ENCODE results near the gene AQP12B. TPM values are rescaled to one million over a fixed set of nuclear protein-coding genes. Genes with fewer than 3 reads are reported as not detected.

The AQP12B gene
- polyA plus RNA-seq, 1 donor (not counting 4 experiments of a cell fraction or from before 2014, with no cell fraction given), result not detected

DNA sequence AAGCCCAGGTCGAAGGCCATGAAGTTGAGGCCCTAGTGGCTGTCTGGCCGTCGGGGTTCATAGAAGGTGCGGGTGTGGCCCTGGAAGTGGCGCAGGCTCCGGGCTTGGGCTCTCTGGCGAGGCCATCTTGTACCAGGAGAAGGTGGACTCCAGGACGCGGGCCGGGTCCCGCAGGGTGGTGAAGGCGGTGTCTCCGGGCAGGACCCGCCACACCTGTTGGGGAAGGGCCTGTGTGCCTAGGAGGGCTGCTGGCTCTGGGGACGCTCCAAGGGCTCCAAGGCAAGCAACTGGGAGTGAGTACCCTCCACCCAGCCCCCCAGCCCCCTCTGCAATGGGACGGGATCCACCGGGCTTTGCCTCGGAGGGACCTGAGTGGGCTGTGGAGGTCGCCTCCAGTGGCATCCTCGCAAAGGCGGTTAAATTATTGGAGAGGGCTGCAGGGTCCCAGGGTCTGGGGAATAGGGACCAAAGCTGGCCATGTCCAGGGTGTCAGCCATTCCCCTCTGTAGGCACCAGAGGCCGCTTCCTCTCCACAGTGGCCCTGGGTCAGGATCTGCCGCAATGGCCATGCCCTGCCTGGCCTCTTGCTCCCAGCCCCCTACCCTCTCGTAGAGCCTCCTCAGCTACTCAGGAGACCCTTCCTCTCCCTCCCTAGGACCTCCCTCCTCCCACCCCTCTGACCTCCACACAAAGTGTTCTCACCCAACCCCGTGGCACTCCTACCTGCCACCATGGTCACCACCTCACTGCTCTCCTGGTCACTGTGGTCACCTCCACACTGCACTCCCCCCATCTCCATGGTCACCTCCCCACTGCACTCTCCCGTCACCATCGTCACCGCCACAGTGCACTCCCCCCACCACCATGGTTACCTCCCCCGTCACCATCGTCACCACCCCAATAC is 19.3 kb upstream of the AQP12B start:
- no peak overlapping the region for H3K4me2 ChIP-seq (ENCODE audit: control insufficient read depth, extremely low read depth, insufficient read depth, low read depth, low read length)
- no peaks in the 10 kb centered on the region for H3K4me1 ChIP-seq (ENCODE audit: control insufficient read depth, extremely low read depth, insufficient read depth, low read length)
- dilution Hi-C loops (cut with MboI; ENCODE audit: extremely low pct_ligation_motif_present, low sequenced_read_pairs), result no loop called here
- no peaks in the 10 kb centered on the region for H4K20me1 ChIP-seq (ENCODE audit: control insufficient read depth, extremely low read depth, insufficient read depth, low read length)
- no peaks in the 10 kb centered on the region for H3K9me3 ChIP-seq (ENCODE audit: control insufficient read depth, low read depth, low read length)
- FAIRE-seq (no peak), DNase-seq (ENCODE audit: low read depth, low spot score) (no peak)
- no peak overlapping the region for H2AFZ ChIP-seq (ENCODE audit: control insufficient read depth, low read length)
- H3K9ac ChIP-seq (ENCODE audit: control insufficient read depth, extremely low read depth, insufficient read depth, low read length), result no peak overlapping the region
- no peaks in the 10 kb centered on the region for H3K9me1 ChIP-seq (ENCODE audit: control insufficient read depth, extremely low read depth, insufficient read depth, low read length)
- TF ChIP-seq, protein P1, sequence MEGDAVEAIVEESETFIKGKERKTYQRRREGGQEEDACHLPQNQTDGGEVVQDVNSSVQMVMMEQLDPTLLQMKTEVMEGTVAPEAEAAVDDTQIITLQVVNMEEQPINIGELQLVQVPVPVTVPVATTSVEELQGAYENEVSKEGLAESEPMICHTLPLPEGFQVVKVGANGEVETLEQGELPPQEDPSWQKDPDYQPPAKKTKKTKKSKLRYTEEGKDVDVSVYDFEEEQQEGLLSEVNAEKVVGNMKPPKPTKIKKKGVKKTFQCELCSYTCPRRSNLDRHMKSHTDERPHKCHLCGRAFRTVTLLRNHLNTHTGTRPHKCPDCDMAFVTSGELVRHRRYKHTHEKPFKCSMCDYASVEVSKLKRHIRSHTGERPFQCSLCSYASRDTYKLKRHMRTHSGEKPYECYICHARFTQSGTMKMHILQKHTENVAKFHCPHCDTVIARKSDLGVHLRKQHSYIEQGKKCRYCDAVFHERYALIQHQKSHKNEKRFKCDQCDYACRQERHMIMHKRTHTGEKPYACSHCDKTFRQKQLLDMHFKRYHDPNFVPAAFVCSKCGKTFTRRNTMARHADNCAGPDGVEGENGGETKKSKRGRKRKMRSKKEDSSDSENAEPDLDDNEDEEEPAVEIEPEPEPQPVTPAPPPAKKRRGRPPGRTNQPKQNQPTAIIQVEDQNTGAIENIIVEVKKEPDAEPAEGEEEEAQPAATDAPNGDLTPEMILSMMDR (optimal IDR thresholded peaks at IDR 0.05 in 1 of 3, IDR thresholded peaks at IDR 0.05 in 1 of 3, conservative IDR thresholded peaks at IDR 0.05 in 1 of 3; ENCODE audit: extremely low read depth in 1 of 3, insufficient read depth in 2 of 3, low read length in 3 of 3), result no peak
- no peak for TF ChIP-seq EZH2 (IDR thresholded peaks at IDR 0.05; ENCODE audit: low read length)
- no peak overlapping the region for H3K27ac ChIP-seq (ENCODE audit: control insufficient read depth, insufficient read depth, low read length)
- no peak overlapping the region for H3K4me3 ChIP-seq (ENCODE audit: control insufficient read depth in 2 of 3, extremely low read depth in 1 of 3, insufficient read depth in 2 of 3, low read depth in 1 of 3, low read length in 3 of 3)
- no peaks in the 10 kb centered on the region for H3K36me3 ChIP-seq (ENCODE audit: control insufficient read depth in 2 of 2, extremely low read depth in 1 of 2, insufficient read depth in 2 of 2, low read length in 2 of 2)
- H3K27me3 ChIP-seq (ENCODE audit: control insufficient read depth, extremely low read depth, insufficient read depth, low read length), result peaks cover 38% of the 10 kb centered on the region
- no peaks in the 10 kb centered on the region for H3K79me2 ChIP-seq (ENCODE audit: control insufficient read depth, insufficient read depth, low read length)

DNA sequence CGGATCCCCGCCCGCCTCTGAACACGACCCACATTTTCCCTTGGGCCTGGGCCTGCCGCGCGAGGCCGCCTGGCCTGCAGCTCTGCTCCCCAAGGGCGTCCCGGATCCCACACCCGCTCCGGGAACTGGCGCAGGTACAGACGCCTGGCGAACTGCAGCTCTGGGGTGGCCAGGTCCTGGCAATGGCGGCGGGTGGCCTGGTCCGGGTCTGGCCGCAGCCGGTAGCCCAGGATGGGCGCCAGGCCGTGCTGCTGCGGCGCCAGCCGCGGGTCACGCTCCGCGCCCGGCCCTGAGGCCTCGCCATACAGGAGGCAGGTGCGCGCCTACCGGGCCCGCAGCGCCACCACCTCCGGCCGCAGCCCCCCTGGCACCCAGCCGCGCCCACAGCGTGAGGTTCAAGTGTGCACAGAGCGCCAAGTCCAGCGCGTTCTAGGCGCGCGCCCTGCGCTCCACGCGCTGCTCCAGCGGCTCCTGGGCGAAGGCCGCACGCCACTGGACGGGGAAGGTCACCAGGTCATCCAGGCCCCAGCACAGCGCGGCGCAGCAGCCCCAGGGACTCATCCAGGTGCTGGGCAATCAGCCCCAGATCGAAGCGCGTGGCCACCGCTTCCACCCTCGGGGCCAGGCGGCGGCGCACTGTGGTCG is 18.5 kb upstream of the AQP12B start:
- no peak overlapping the region for H3K9ac ChIP-seq (ENCODE audit: control insufficient read depth, extremely low read depth, insufficient read depth, low read length)
- peak overlapping the region; percentile 3 for H3K4me2 ChIP-seq (ENCODE audit: control insufficient read depth, extremely low read depth, insufficient read depth, low read depth, low read length)
- no peak for FAIRE-seq

More for the DNA sequence above, 18.5 kb upstream of the AQP12B start:
- Histone ChIP-seq H3K4me1 (ENCODE audit: control insufficient read depth, extremely low read depth, insufficient read depth, low read length) (no peaks in the 10 kb centered on the region), H2AFZ (ENCODE audit: control insufficient read depth, low read length) (no peak overlapping the region), H4K20me1 (ENCODE audit: control insufficient read depth, extremely low read depth, insufficient read depth, low read length) (no peaks in the 10 kb centered on the region), H3K9me1 (ENCODE audit: control insufficient read depth, extremely low read depth, insufficient read depth, low read length) (no peaks in the 10 kb centered on the region), H3K9me3 (ENCODE audit: control insufficient read depth, low read depth, low read length) (no peaks in the 10 kb centered on the region), H3K4me3 (ENCODE audit: control insufficient read depth in 2 of 3, extremely low read depth in 1 of 3, insufficient read depth in 2 of 3, low read depth in 1 of 3, low read length in 3 of 3) (no peak overlapping the region), H3K27ac (ENCODE audit: control insufficient read depth, insufficient read depth, low read length) (no peak overlapping the region), H3K27me3 (ENCODE audit: control insufficient read depth, extremely low read depth, insufficient read depth, low read length) (peaks cover 34% of the 10 kb centered on the region), H3K36me3 (ENCODE audit: control insufficient read depth in 2 of 2, extremely low read depth in 1 of 2, insufficient read depth in 2 of 2, low read length in 2 of 2) (no peaks in the 10 kb centered on the region), H3K79me2 (ENCODE audit: control insufficient read depth, insufficient read depth, low read length) (no peaks in the 10 kb centered on the region)
- dilution Hi-C loops (cut with MboI; ENCODE audit: extremely low pct_ligation_motif_present, low sequenced_read_pairs), result no loop called here
- no peak for DNase-seq (ENCODE audit: low read depth, low spot score)
- TF ChIP-seq, protein P1 (optimal IDR thresholded peaks at IDR 0.05 in 1 of 3, IDR thresholded peaks at IDR 0.05 in 1 of 3, conservative IDR thresholded peaks at IDR 0.05 in 1 of 3; ENCODE audit: extremely low read depth in 1 of 3, insufficient read depth in 2 of 3, low read length in 3 of 3), result no peak
- TF ChIP-seq EZH2 (IDR thresholded peaks at IDR 0.05; ENCODE audit: low read length), result no peak
